GM18909 (cell line): ENCODE measurements around the gene ZSCAN23.
A peak's percentile ranks its signal among the peaks of the same experiment; 100 is the strongest.

Source experiments
- ATAC-seq: cut with Tn5 transposase; IDR thresholded peaks from one replicate; pipeline ENCODE4 v1.9.1; 2021; ENCODE audit warnings: mild to moderate bottlenecking; ENCODE audit not compliant: unreplicated experiment, poor library complexity

ZSCAN23 gene

GRCh38 chr6:28383235-28384142 lies 59.8 kb downstream of the ZSCAN23 start:
- peak; percentile 94 for ATAC-seq
